MM.1S (cell line): Measurements from ENCODE around the gene SOX10.

Source experiments
- CTCF ChIP-seq: fragments of 300-600 bp; sonication (generic); IDR thresholded peaks from 2 replicates; pipeline ENCODE4 v1.5.1; 2016; ENCODE audit warnings: antibody characterized with exemption, low read length, mixed read lengths
- EZH2 ChIP-seq: fragments of 300-600 bp; sonication (generic); optimal IDR thresholded peaks from 2 replicates; pipeline ENCODE3; 2017; ENCODE audit warnings: low read depth, mild to moderate bottlenecking, antibody characterized with exemption, low read length, mixed read lengths
- EZH2phosphoT487 ChIP-seq: fragments of 300-600 bp; sonication (generic); IDR thresholded peaks from 2 replicates; pipeline ENCODE4 v1.6.1; 2018; ENCODE audit warnings: antibody characterized with exemption, low read length

GRCh38 chr22:37985751-37986281, 1.5 kb upstream of the SOX10 start:
- TF ChIP-seq CTCF (no peak), EZH2phosphoT487 (no peak), EZH2 (no peak)
